ENCODE measurements around the gene PTMA.

- TF ChIP-seq EZH2 (IDR thresholded peaks at IDR 0.05; ENCODE audit: borderline replicate concordance, low read length): no peak
- TF ChIP-seq CTCF (IDR thresholded peaks at IDR 0.05; ENCODE audit: low read length): no peak
These were observed 20.4 kb upstream of the PTMA start for GRCh38 chr2:231687961-231688360.
